HG03045 (cell line): ENCODE measurements around the gene YWHAG.
A peak's percentile ranks its signal among the peaks of the same experiment; 100 is the strongest.
"Not testable (repeated sequence)": the region's sequence is repeated elsewhere in the genome, so short reads cannot be mapped to it uniquely, and the experiment has no call there.

Experiments
- ATAC-seq: cut with Tn5 transposase; IDR thresholded peaks from one replicate; pipeline ENCODE4 v1.9.1; 2021; ENCODE audit warnings: mild to moderate bottlenecking, moderate library complexity; ENCODE audit not compliant: unreplicated experiment

The YWHAG gene

DNA sequence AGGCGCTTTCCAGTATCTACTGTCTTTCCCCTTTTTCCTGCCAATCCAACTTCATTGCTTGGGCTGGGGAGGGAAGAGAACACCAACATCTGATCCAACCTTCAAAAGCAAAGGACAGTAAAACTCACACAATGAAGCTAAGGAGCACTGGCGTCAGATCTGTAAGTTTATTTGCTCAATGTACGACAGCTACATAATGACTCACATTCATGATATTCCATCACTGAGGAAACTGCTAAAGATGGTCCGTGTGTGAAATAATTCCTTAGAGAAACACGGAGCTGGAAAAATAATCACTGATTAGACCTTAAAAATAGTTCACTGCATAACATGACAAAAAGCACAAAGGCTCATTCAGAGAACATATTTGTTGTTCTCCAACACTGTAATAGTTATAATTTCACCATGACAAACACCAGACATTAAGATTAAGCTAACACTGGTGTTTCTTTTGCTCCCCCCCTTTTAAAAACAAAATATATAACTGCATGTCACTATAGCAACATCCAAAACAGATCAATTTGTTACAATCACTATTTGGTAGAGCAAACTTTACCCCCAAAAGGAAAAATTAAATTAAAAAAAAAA is 32.1 kb downstream of the YWHAG start:
- ATAC-seq: no peak

- no peak for ATAC-seq
These were observed 33.0 kb downstream of the YWHAG start for GRCh38 chr7:76325811-76326210.

- no peak for ATAC-seq
These were observed 33.7 kb downstream of the YWHAG start for GRCh38 chr7:76325092-76325491.

DNA sequence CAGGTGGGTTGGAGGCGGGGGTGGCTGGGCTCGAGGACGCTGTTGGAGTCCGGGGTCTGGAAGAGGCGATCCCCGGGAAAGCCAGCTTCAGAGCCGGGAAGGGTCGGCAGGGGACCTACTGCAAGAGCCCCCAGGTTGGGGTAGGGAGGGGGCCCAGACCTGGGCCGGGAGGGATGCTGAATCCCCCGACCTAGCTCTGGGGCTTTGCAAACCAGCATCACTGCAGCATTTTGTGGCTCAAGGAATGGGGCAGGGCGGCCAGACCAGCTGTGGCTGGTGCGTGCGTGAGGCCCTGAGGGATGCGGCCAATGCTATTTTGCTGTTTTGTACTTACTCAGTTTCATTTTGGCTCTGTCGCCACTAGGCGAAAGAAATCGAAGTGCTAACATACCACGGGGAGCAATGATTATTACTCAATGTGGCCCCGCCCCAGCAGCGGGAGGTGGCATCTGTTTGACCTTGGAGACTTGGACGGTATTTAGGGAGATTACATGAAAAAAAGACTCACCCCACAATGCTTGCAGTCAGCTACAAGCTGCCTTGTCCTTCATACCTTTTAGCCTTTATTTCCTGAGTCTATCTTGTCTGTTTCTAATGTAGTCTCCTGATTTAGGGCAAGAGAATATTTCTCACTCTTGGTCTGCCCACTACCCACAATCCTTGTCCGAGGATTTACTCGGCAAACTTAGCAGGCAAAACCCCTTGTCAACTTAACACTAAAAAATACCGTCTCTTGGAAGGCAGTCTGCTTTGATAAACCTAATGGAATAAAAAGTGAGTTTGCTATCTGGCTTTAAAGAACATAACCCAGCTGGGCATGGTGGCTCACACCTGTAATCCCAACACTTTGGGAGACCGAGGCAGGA is 40.1 kb downstream of the YWHAG start:
- ATAC-seq: peak; percentile 40

DNA sequence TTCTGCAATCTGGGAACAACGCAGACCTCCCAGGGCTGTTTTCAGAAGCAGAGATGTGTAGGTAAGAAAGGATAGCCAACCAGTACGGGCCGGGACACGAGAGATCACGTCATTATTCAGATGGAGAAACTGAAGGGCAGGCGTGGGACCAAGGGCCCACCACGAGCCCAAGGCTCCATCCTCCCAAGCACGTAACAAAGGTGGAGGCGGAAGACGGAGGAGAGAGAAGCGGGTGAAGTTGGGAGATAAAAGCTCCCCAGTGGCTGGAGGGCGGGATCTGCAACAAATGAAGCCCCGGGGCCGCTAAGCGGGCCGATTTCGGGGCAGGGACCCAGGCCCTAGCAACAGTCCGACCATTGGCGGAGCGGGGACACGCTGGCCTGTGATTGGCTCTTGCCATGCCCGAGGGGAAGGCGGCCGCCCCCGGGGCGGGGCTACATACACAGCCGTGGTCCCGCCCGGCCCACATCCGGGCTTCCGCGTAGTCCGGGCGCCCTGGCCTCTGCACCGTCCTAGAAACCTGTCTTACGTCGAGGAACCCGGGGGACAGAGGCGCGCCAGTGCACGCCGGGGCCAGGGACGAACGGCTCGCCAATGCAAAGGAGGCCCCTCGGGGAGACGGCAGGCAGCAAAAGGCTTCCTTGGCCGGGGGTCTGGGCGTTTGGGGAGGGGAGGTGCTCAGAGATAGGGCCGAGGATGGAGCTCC is 40.9 kb downstream of the YWHAG start:
- peak; percentile 90 for ATAC-seq

DNA sequence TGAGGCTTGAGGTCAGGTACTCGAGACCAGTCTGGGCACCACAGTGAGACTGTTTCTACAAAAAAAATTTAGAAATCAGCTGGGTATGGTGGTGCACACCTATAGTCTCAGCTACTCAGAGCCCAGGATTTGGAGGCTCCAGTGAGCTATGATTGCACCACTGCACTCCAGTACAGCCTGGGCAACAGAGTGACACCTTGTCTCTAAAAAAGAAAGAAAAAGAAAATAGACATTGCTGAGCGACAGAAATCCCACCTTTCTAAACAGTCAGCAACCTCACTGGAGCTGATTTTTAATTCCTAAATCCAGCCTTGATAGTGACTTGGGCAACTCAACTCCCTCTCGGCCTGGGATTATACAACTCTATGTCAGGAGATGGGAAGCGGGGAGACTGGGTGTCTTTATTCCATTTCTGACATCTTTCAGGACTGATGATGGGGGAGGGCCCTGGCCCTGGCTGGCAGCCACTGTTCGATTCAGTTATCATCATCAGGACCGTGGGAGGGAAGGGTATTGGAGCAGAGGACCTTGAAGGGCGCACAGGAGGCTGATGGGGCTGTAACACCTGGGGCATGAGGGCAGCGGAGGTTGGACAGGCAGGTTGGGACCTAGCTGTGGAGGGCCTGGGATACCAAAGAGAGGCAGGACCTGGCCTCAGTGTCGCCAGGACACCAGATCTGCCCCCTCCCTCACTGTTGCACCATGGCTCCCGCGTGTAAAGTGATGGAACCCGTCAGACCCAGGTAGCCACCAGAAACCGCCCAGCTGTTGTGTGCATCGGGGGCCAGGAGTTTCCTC is 41.6 kb downstream of the YWHAG start:
- no peak for ATAC-seq

DNA sequence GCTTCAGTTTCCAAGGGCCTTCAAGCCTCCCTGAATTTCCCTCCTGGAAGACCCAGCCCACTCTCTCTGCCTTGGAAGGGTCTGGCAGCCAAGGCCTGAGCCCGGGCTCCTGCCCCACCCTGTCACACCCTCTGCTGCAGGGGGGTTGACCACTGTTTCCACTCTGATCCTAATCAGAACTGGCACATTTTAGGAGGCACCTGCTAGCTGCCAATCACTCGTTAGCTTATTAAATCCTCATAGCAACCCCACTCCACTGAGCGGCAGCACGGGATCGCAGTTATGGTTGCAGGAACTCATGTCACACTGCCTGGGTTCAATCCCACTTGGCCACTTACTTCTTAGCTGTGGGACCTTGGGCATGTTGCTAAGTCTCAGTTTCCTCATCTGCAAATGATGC is 43.4 kb downstream of the YWHAG start:
- ATAC-seq: no peak

DNA sequence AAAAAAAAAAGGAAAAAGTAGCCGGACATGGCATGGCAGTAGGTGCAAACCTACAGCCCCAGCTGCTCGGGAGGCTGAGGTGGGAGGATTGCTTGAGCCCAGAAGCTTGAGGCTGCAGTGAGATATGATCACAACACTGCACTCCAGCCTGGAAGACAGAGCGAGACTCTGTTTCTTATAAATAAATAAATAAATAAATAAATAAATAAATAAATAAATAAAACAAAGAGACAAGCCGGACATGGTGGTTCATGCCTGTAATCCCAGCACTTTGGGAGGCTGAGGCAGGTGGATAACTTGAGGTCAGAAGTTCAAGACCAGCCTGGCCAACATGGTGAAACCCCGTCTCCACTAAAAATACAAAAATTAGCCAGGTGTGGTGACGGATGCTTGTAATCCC is 44.1 kb downstream of the YWHAG start:
- ATAC-seq: not testable (repeated sequence)

- ATAC-seq: peak; percentile 33
These were observed 44.6 kb downstream of the YWHAG start for GRCh38 chr7:76314042-76314721.

- not testable (repeated sequence) for ATAC-seq
These were observed 47.0 kb downstream of the YWHAG start for GRCh38 chr7:76311838-76312237.

- no peak for ATAC-seq
These were observed 48.5 kb downstream of the YWHAG start for GRCh38 chr7:76310102-76310957.

- not testable (repeated sequence) for ATAC-seq
These were observed 49.3 kb downstream of the YWHAG start for GRCh38 chr7:76309341-76310101.

DNA sequence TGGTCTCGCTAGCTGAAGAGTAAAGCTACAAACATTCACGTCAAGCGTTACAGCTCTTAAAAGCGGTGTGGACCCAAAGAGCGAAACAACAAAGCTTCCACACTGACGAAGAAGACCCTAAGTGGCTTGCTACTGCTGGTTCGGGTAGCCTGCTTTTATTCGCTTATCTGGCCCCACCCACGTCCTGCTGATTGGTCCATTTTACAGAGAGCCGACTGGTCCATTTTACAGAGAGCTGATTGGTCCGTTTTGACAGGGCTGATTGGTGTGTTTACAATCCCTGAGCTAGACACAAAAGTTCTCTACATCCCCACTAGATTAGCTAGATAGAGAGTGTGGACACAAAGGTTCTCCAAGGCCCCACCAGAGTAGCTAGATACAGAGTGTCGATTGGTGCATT is 49.9 kb downstream of the YWHAG start:
- ATAC-seq: not testable (repeated sequence)

DNA sequence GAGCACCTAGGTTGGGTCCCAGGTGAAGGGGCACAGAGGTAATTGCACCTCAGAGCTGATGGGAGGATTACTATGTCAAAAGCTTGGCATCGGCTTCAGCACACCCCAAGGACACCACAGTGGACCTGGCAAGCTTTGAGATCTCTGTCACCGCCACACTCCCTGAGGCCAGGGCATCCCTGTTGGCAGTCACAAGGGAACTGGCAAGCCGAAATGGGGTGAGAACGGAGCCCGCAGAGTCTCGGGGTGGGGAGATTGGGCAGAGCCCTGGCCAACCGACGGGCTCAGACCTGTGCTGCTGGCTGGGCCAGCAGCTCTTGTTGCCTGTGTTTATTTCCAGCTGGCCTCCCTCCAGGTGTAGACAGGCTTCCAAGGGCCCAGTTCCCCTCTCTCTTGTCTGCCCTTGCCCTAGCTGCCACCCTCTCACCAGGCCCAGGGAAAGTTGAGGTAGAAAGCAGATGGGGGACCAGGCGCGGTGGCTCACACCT is 53.9 kb downstream of the YWHAG start:
- ATAC-seq: no peak

DNA sequence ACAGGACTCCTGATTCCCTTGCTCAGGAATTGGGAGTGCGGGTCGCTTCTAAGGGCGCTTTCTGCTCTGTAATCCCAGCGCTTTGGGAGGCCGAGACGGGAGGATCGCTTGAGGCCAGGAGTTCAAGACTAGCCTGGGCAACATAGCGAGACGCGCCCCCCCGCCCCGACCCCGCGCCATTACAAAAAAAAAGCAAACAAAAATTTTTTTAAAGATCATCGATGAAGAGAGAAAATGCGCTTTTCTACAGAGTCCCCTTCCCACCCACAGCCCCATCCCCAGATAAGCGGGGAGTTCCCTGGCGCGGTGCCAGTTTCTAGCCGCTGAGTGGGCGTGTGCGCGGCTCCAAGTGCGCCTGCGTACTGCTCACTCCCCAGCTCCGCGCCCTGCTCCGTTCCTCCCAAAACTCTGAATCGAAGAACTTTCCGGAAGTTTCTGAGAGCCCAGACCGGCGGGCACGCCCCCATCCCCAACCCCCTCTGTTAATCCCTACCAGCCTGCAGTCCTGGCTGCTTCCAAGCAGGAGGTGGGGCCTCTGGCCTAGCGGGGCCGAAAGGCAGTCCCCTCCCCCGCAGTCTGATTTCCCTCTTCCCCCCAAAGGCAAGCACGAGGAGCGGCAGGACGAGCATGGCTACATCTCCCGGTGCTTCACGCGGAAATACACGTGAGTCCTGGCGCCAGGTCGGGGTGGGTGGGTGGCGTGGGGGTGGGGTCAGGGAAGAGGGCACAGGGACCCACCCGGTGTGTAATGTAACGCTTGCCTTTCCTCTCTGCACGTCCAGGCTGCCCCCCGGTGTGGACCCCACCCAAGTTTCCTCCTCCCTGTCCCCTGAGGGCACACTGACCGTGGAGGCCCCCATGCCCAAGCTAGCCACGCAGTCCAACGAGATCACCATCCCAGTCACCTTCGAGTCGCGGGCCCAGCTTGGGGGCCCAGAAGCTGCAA is 55.3 kb downstream of the YWHAG start:
- ATAC-seq: peak; percentile 40

DNA sequence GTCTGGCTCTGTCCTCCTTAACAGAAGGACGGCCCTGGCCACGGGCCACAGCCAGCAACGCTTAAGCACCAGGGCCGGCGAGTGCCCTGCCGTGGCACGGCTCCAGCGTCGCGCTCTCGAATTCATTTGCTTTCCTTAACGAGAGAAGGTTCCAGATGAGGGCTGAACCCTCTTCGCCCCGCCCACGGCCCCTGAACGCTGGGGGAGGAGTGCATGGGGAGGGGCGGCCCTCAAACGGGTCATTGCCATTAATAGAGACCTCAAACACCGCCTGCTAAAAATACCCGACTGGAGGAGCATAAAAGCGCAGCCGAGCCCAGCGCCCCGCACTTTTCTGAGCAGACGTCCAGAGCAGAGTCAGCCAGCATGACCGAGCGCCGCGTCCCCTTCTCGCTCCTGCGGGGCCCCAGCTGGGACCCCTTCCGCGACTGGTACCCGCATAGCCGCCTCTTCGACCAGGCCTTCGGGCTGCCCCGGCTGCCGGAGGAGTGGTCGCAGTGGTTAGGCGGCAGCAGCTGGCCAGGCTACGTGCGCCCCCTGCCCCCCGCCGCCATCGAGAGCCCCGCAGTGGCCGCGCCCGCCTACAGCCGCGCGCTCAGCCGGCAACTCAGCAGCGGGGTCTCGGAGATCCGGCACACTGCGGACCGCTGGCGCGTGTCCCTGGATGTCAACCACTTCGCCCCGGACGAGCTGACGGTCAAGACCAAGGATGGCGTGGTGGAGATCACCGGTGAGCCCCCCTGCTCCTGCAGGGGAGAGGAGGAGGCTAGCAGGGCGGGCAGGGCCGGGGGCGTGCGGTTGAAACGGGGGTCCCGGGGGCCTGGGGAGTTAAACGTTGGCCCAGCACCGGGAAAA is 56.2 kb downstream of the YWHAG start, which contains the start of gene HSPB1:
Gene HSPB1 (plus strand): TSS at position 327 of the 855 bp plus-strand sequence. CDS start 40 bp downstream, at position 367.
- peak; percentile 64 for ATAC-seq
